Measurements from ENCODE around the gene PRUNE2.

PRUNE2 gene

GRCh38 chr9:76624391-76625048 is 281.4 kb downstream of the PRUNE2 start:
- DNase-seq (ENCODE audit: low read depth): no peak

GRCh38 chr9:76620996-76621395 is 284.9 kb downstream of the PRUNE2 start:
- no peak for DNase-seq (ENCODE audit: low read depth)

GRCh38 chr9:76620581-76620980 is 285.3 kb downstream of the PRUNE2 start:
- DNase-seq (ENCODE audit: low read depth): no peak

GRCh38 chr9:76619640-76620039 is 286.3 kb downstream of the PRUNE2 start:
- DNase-seq (ENCODE audit: low read depth): no peak

GRCh38 chr9:76619197-76619596 is 286.7 kb downstream of the PRUNE2 start:
- DNase-seq (ENCODE audit: low read depth): no peak

GRCh38 chr9:76618762-76619161 is 287.2 kb downstream of the PRUNE2 start:
- DNase-seq (ENCODE audit: low read depth): no peak

DNA sequence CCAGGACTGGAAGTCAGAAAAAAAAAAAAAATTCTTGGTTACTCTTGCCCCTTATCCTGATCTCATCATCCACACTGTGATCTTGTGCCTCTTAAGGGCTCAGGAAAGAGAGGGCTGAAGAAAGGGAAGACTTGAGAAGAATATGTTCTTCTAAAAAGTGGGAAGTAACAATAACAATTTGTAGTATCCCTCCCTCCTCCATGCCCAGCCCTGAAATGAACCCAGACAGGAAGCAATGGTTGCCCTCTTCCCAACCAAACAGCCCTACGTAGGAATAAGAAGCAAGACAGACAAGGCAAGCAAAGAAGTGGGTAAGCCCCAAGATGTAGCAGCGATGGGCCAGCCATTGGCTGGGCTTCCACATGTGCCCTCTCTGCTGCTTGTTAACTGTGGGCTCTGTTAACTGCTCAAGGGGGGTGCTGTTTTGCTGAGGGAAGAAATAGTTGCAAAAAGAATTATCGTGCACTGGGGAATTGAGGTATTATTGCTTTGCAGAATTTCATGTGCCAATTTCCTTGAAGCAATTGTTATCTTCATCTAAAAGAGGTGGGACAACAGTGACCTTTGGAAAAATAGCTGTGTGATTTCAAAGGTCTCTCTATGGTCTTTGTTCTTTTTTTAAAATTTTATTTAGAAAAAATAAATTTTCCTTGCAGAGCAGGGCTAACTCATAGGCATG is 288.3 kb downstream of the PRUNE2 start:
- DNase-seq (ENCODE audit: low read depth): no peak

DNA sequence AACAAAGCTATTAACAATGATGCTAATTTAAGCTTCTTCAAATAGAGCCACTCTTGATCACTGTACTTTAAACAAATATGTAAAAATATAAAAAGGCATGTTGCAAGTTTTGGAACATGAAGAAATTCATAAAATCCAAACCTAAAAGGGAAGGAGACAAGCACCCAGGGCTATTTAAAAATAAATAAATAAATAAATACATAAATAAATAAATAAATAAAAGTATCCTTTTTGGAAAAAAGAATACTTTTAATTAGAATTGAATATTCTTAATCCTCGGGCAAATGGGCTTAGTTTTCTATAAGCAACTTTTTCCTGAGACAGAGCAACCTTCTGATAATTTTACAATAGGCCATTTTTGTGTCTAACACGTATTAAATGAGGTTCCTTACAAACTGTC is 289.1 kb downstream of the PRUNE2 start:
- DNase-seq (ENCODE audit: low read depth): no peak

GRCh38 chr9:76615177-76615603 is 290.7 kb downstream of the PRUNE2 start:
- no peak for DNase-seq (ENCODE audit: low read depth)

DNA sequence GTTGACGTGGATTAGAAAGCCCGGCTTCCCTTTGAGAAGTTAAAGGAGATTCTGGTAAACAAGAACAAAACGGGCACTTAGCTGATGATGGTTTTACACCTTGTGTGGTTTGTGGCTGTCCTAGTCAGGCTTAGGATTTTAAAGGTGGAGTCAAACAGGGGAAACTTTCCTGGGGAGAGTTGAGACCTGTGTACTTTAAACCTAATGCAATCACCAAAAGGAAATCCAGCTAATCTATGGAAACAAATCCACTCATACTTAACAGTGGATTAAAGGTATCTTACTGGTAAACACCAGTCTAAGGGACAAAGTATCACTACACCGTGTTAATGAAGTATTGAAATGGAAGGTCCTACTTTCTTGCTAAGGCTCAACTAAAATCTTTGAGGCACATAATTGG is 291.9 kb downstream of the PRUNE2 start:
- DNase-seq (ENCODE audit: low read depth): no peak

GRCh38 chr9:76613150-76613781 is 292.6 kb downstream of the PRUNE2 start:
- no peak for DNase-seq (ENCODE audit: low read depth)

DNA sequence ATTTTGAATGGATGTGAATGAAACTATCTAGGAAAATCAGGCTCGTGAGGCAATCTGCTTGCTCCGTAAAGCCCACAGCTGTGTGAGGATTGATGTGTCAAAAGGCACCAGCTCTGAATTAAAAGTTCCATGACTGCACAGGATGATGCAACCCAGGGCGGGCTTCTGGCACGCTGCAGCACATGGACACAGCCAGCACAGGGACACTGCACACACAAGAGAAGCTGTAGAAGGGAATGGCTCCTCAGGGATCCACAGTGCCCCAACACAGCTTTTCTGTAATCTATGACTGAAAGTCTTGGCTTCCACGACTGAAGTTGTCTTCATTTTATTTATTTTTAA is 295.9 kb downstream of the PRUNE2 start:
- DNase-seq (ENCODE audit: low read depth): no peak

GRCh38 chr9:76609285-76610010 is 296.5 kb downstream of the PRUNE2 start:
- no peak for DNase-seq (ENCODE audit: low read depth)

- no peak for DNase-seq (ENCODE audit: low read depth)
Measured at GRCh38 chr9:76608575-76609273, 297.2 kb downstream of the PRUNE2 start.

DNA sequence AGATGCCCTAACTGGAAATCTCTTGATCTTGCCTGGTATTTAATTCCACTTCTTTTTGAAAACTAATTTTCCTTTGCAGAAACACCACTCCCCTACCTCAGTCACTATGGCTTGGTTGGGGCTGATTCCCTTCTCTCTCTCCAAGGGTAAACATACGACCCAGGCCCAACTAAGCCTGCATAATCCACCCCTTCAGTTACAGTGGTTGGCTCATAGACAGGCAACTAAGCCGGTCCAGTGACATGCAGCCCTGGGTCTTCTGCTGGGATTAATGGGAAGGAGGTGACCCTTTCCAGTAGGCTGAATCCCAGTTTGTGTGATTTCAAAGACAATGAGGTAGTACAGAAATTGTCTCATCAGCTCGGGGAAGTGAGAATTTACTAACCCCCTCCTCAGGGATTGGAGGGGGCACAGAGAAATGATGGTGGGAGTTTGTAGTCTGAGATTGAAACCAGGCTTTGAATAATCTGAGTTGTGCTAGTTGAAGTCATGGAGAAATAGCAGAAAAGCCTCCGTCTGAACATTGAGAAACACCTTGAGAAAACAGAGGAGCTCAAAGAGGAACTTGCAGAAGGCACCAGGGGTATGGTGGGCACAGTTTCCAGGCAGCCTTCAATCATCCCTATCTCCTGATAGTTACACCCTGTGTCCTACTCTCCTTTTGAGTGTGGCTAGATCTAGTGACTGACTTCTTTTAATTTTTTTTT is 298.0 kb downstream of the PRUNE2 start:
- DNase-seq (ENCODE audit: low read depth): no peak

- DNase-seq (ENCODE audit: low read depth): no peak
Measured at GRCh38 chr9:76605321-76605900, 300.5 kb downstream of the PRUNE2 start.

DNA sequence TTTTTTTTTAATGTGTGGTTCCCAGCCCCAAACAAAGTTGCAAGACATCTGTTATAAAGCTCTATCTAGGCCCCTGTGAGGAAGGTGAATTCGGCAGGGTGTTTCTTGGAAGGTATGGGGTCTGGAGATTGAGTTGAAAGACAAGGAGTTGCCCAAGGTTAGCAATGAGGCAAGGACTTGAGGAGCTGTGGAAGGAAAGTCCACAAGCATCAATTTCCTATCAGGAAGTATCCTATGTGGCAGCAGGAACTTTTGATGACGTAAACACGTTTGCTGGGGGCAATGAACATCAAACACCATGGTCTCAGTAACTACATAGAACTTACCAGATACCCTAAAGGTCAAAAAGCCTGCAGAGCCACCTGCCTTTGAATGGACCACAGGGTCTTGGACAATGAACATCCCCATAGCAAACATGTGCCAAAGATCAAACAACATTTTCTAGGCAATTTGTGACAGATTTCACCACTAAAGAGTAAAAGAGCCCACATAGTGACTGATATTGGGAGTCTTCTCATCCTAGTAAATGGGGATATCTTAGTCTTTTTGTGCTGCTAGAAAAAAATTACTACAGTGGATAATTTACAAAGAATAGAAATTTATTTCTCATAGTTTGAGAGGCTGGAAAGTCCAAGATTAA is 301.9 kb downstream of the PRUNE2 start:
- DNase-seq (ENCODE audit: low read depth): no peak

- DNase-seq (ENCODE audit: low read depth): no peak
Measured at GRCh38 chr9:76603448-76603895, 302.4 kb downstream of the PRUNE2 start.

GRCh38 chr9:76602199-76602598 is 303.7 kb downstream of the PRUNE2 start:
- DNase-seq (ENCODE audit: low read depth): no peak

GRCh38 chr9:76600007-76600615 is 305.8 kb downstream of the PRUNE2 start:
- DNase-seq (ENCODE audit: low read depth): no peak

All from activated T-helper 1 cell treated with Interleukin-2 at 50 U/mL for 16 hours (primary cell).